Measurements from ENCODE around the gene UBASH3A.
A peak's percentile ranks its signal among the peaks of the same experiment; 100 is the strongest.

The UBASH3A gene

DNA sequence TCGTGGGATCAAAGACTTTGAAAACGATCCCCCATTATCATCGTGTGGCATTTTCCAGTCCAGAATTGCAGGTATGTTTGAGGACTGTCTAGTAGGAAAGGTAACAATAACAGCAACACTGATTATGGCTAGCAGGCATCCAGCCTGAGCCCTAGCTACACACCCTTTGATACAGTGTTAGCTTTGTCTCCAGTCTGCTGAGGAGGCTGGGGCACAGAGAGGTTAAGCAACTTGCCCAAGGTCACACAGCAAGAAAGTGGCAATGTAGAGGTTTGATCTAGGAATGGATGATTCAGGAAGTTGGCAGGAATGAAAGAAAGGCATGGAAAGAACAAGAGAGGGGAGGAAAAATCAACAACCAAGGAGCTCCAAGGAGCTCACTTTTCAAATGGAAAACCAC, 31.2 kb downstream of the UBASH3A start:
- DNase-seq, result no peak

GRCh38 chr21:42435401-42435800, 31.7 kb downstream of the UBASH3A start:
- no peak for DNase-seq

DNA sequence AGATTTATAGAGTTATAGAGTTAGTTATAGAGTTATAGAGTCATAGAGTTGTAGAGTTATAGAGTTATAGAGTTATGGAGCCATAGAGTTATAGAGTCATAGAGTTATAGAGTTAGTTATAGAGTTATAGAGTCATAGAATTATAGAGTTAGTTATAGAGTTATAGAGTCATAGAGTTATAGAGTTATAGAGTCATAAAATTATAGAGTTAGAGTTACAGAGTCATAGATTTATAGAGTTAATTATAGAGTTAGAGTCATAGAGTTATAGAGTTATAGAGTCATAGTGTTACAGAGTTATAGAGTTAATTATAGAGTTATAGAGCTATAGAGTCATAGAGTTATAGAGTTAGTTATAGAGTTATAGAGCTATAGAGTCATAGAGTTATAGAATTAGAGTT, 32.1 kb downstream of the UBASH3A start:
- DNase-seq, result no peak

GRCh38 chr21:42436914-42437313, 33.2 kb downstream of the UBASH3A start:
- no peak for DNase-seq

- no peak for DNase-seq
Measured at GRCh38 chr21:42437786-42438185, 34.1 kb downstream of the UBASH3A start.

GRCh38 chr21:42438316-42439205, 34.9 kb downstream of the UBASH3A start:
- DNase-seq, result no peak

DNA sequence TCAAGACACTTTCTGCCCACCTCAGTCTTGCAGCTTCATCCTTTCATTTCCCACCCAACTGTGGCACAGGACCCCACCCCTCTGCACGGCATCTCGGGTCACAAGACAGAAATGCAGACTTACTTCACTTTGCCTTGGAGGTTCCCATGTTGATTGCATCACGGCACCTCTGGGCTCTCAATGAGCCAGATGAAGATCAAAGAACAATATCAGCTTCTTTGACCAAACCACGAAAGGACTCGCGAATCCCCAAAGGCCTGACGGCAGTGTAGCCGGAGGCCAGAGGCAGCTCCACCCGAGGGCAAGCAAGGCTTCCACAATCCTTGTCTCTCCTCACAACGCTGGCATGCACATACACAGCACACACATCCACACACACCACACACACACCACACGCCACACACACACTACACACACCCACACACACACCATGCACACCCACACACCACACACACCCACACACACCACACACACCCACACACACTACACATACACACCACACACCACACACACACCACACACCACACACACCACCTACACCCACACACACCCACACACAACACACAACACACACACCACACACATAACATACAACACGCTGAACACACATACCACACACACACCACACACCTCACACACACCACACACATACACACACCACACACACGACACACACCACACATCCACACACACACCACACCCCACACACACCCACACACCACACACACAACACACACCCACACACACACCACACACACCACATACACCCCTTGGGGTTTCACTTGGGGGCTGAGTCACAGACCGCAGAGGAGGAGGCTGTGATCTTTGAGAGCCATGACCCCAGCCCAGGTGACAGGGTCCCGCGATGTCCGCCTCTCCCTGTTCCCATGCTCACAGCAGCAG, 35.8 kb downstream of the UBASH3A start:
- no peak for DNase-seq

DNA sequence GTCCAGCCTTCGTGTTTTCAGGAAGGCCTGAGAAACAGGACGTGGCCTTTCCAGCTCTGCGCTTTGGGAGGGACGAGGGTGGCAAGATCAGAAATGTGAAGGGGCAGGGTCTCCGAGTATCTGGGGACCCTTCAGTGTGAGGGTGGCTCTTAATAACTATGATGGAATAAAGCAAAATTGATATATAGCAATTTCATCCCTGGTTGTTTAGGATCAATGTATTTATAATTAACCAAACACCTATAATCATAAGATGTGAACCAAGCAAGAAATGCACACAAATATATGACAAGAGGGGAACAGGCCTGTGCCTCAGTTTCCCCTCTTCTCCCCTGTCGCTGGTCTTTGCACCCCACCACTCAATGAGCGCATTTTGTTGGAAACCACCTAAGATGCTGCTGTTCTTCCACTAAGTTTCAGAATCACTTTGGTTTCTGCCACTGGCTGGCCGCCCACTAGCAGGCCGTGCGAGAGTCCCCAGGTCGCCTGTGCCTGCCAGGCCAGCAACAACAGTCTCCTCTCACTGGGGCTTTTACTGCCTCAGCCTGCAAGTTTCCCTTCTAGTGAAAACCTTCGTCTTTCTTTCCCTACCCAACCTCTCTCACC, 36.6 kb downstream of the UBASH3A start:
- DNase-seq, result peak; percentile 9

GRCh38 chr21:42441963-42442362, 38.3 kb downstream of the UBASH3A start:
- DNase-seq, result no peak

- DNase-seq, result no peak
Measured at GRCh38 chr21:42443181-42443785, 39.6 kb downstream of the UBASH3A start.

DNA sequence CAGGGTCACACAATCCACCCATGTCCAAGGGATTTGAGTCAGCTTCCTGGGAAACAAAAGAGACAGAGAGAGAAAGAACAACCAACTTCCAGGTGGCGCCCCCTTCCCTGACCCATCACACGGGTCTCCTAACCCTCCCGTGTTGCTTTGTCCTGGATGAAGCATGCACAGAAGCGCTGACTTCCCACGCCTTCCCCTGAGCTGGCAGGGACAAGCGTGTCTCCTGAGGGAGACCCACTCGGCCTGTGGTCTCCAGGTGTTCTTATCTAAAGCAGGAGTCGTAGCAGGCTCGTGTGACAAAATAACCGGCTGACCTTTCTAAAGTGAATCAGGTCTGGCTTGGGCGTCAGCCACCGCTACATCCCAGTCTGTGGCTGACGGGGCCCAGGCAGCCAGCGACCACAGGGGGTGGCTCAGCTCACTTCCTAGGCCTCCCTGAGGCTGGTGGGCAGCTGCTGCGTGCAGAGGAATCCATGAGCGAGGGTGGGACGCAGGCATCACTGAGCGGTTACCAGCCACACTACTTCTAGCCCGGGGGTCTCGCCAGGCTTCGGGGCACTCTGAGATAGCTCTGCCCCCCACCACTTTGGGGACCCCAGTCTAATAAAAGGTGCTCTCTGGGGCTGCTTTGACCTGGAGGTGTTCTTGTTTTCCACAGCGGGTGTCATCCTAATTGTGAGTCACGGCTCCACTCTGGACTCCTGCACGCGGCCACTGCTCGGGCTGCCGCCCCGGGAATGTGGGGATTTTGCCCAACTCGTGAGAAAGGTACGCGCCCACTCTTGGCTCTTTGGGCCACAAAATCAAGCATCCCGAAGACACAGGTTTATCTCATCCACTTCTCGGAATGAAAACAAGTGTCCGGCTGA, 40.4 kb downstream of the UBASH3A start:
- no peak for DNase-seq

- DNase-seq, result no peak
Measured at GRCh38 chr21:42444745-42445059, 41.0 kb downstream of the UBASH3A start.

DNA sequence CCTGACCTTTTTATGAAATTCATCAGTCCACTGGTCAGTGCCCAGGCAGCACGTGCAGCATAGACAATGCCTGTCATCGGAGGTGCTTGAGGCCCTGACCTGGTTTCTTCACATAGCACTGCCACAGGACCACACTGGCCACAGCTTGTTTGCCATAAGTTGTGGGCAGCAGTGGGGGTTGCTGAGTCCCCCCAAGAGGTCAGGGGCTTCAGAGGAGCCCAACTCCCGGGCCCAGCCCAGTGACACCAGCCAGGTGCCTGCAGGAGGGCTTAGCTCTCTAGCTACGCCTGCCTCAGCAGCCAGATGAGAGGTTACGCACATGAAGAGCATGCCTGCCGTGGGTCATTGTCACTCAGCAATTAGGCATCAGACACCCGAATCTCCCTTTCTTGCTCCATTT, 41.6 kb downstream of the UBASH3A start:
- DNase-seq, result no peak

DNA sequence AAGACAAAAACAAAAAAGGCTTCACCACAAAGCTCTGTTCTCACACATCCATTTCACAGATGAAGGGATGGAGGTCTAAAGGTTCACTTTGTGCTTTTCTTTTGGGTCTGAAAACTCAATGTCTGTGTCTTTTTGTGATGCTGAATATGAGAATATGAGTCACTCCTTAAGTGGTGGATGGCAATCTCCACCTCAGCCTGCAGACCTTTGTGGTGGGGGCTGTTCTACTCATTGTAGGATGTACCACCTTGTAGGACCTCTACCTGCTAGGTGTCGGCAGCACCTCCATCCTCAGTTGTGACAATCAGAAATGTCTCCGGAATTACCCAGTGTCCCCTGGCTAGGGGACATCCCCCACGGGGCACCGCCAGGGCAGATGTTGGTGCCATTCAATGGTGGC, 42.8 kb downstream of the UBASH3A start:
- DNase-seq, result no peak

DNA sequence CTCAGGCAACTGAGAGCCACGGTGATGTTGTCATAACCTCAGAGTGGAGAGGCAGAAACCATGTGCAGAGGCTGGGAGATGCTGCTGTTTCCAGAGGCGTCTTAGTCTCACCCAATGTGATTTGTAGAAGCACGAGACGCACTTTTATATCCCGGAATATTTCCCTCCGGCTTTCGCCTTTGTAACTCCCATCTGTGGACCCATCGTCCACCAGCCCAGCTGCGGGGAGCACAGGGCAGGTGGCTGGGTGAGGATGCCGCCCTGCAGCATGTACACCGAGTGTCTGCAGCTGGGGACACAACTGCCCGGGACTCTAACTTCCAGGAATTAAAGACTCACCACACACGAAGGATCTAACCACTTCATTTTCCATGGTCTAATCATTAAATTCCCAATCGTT, 43.5 kb downstream of the UBASH3A start:
- no peak for DNase-seq

DNA sequence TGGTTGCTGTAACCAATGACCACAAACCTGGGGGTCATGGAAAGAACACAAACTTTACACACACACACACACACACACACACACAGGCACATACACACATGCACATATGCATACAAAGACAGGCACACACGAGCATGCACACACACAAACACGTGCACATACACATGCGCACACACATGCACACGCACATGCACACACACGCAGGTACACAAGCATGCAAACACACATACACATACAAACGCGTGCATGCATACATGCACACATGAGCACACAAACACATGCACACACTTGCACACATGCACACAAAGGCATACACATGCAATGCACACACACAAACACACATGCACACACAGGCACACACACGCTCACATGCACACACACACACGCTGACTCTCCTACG, 44.0 kb downstream of the UBASH3A start:
- DNase-seq, result no peak

- no peak for DNase-seq
Measured at GRCh38 chr21:42448686-42449085, 45.0 kb downstream of the UBASH3A start.

DNA sequence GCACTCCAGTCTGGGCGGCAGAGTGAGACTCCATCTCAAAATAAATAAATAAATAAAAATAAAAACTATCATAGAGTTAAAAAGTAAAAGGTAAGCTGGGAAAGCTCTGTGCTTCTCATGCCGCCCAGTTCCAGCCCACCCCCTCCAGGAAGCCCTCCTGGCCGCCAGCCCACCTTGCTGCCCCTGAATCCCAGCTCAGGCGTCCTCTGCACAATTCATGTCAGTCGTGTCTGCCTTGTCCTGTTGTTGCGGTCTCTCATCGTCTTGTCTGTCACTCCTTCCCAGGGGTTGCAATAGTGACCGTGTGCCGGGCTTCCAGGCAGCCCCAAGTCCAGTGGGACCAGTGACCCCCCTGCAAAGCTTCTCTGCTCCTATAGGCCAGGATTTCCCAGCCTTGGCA, 48.2 kb downstream of the UBASH3A start:
- DNase-seq, result no peak

GRCh38 chr21:42452401-42453223, 48.9 kb downstream of the UBASH3A start:
- no peak for DNase-seq

- no peak for DNase-seq
Measured at GRCh38 chr21:42453224-42453985, 49.7 kb downstream of the UBASH3A start.
